ENCODE measurements around the gene RPL37A.

DNA sequence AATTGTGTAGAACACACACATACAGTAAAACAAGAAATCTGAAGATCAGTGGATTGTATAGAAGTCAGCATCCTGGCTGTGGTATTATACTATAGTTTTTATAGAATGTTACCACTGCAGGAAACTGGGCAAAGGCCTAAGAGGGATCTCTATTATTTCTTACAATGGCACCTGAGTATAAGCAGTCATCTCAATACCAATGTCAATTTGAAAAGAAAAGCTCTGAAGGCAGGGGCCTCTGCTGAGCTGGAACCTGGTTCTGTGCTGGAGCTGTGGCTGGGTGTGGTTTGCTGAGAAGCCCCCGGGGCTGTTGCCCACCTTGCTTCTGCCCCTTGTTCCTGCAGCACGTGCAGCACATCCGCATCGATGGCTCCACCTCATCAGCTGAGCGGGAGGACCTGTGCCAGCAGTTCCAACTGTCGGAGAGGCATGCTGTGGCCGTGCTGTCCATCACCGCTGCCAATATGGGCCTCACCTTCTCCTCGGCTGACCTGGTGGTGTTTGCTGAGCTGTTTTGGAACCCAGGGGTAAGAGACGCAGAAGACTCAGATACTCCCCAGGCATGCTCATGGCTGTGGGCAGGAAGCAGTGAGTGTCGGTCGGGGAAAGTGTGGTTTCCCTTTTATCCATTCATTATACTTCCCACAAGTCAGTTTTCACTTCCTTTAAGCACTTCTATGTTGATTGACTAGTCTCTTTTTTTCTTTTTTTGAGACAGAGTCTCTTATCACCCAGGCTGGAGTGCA is 23.5 kb upstream of the RPL37A start:
- no peak for TF ChIP-seq ZNF777 (tag by site-specific recombination; IDR thresholded peaks at IDR 0.05; ENCODE audit: borderline replicate concordance)
- TF ChIP-seq KLF10 (tag by site-specific recombination; IDR thresholded peaks at IDR 0.05): no peak
- TF ChIP-seq ZNF274 (IDR thresholded peaks at IDR 0.05; ENCODE audit: low read length): no peak
- TF ChIP-seq ZNF274 (tag by site-specific recombination; IDR thresholded peaks at IDR 0.05; ENCODE audit: borderline replicate concordance): no peak
- TF ChIP-seq ZNF221 (tag by site-specific recombination; IDR thresholded peaks at IDR 0.05; ENCODE audit: borderline replicate concordance): no peak
- TF ChIP-seq, protein P1, sequence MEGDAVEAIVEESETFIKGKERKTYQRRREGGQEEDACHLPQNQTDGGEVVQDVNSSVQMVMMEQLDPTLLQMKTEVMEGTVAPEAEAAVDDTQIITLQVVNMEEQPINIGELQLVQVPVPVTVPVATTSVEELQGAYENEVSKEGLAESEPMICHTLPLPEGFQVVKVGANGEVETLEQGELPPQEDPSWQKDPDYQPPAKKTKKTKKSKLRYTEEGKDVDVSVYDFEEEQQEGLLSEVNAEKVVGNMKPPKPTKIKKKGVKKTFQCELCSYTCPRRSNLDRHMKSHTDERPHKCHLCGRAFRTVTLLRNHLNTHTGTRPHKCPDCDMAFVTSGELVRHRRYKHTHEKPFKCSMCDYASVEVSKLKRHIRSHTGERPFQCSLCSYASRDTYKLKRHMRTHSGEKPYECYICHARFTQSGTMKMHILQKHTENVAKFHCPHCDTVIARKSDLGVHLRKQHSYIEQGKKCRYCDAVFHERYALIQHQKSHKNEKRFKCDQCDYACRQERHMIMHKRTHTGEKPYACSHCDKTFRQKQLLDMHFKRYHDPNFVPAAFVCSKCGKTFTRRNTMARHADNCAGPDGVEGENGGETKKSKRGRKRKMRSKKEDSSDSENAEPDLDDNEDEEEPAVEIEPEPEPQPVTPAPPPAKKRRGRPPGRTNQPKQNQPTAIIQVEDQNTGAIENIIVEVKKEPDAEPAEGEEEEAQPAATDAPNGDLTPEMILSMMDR (tag by site-specific recombination; IDR thresholded peaks at IDR 0.05): no peak
- TF ChIP-seq, protein P2, sequence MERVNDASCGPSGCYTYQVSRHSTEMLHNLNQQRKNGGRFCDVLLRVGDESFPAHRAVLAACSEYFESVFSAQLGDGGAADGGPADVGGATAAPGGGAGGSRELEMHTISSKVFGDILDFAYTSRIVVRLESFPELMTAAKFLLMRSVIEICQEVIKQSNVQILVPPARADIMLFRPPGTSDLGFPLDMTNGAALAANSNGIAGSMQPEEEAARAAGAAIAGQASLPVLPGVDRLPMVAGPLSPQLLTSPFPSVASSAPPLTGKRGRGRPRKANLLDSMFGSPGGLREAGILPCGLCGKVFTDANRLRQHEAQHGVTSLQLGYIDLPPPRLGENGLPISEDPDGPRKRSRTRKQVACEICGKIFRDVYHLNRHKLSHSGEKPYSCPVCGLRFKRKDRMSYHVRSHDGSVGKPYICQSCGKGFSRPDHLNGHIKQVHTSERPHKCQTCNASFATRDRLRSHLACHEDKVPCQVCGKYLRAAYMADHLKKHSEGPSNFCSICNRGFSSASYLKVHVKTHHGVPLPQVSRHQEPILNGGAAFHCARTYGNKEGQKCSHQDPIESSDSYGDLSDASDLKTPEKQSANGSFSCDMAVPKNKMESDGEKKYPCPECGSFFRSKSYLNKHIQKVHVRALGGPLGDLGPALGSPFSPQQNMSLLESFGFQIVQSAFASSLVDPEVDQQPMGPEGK (tag by site-specific recombination; IDR thresholded peaks at IDR 0.05): no peak
- TF ChIP-seq YY1 (tag by site-specific recombination; IDR thresholded peaks at IDR 0.05): no peak
- no peak for TF ChIP-seq ZNF155 (tag by site-specific recombination; IDR thresholded peaks at IDR 0.05)
- no peak for TF ChIP-seq ZNF311 (tag by site-specific recombination; IDR thresholded peaks at IDR 0.05; ENCODE audit: borderline replicate concordance)
- no peak for TF ChIP-seq ZNF580 (tag by site-specific recombination; IDR thresholded peaks at IDR 0.05)

Measured in HEK293 (cell line).